GM15510 (cell line): ENCODE data around the gene ABCD3.

Source experiments
- POLR2A ChIP-seq: IDR thresholded peaks from 3 replicates; pipeline ENCODE4 v1.6.1; 2011; ENCODE audit warnings: borderline replicate concordance; ENCODE audit not compliant: insufficient read length; ENCODE audit errors: extremely low read depth

ABCD3 gene

GRCh38 chr1:94553931-94554330 lies 135.7 kb downstream of the ABCD3 start:
- no peak for TF ChIP-seq POLR2A

- TF ChIP-seq POLR2A = no peak
Observed at GRCh38 chr1:94554580-94554979, 136.4 kb downstream of the ABCD3 start.

GRCh38 chr1:94555091-94555490 lies 136.9 kb downstream of the ABCD3 start:
- no peak for TF ChIP-seq POLR2A

- TF ChIP-seq POLR2A = no peak
Observed at GRCh38 chr1:94559921-94560320, 141.7 kb downstream of the ABCD3 start.

GRCh38 chr1:94560333-94560732 lies 142.1 kb downstream of the ABCD3 start:
- no peak for TF ChIP-seq POLR2A

- TF ChIP-seq POLR2A = no peak
Observed at GRCh38 chr1:94562519-94563260, 144.5 kb downstream of the ABCD3 start.

GRCh38 chr1:94565901-94566300 lies 147.7 kb downstream of the ABCD3 start:
- no peak for TF ChIP-seq POLR2A
